Amygdala (tissue), 56 donors: ENCODE data around the gene ACBD7.

ENCODE experiments used
- DNase-seq, 56 donors: peaks; one replicate each; lab custom pipeline; 2025; lab: John Stamatoyannopoulos, UW

ACBD7 gene

DNA sequence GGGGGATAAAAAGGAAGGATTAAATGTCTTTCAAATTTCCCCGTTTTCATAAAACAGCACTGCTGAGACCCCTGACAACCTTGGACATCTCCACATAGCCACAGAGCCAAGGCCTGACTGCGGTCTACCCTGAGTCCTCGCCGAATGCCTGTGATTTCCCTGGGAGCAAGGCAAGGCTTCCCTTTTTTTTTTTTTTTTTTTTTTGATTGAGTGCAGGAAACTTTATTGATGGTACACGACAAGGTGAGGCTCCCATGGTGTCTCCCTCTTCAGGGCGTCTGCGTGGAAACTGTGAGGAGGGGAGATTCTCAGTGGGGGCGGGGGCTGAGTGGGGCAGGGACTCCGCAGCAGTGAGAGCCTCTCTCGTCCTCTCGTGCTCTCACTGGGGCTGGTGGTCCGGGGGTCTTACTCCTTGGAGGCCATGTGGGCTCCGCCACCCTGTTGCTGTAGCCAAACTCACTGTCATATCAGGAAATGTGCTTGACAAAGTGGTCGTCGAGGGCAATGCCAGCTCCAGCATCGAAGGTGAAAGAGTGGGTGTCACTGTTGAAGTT, 4.4 kb upstream of the ACBD7 start:
- DNase-seq, result no peak

DNA sequence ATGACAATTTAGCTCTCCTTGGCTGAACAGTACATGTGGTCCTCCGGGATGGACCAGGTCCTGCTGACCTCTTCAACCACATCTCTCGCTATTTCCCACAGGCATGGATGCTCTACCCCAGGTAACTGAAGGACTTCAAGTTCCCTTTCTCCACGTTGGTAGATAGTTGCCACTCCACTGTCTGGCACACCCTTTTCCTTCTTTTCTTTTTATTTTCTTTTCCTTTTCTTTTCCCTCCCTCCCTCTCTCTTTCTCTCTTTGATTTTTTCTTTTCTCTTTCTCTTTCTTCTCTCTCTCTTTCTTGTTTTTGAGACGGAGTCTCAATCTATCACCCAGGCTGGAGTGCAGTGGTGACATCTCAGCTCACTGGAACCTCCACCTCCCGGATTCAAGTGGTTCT, 2.8 kb upstream of the ACBD7 start:
- DNase-seq, result no peak

DNA sequence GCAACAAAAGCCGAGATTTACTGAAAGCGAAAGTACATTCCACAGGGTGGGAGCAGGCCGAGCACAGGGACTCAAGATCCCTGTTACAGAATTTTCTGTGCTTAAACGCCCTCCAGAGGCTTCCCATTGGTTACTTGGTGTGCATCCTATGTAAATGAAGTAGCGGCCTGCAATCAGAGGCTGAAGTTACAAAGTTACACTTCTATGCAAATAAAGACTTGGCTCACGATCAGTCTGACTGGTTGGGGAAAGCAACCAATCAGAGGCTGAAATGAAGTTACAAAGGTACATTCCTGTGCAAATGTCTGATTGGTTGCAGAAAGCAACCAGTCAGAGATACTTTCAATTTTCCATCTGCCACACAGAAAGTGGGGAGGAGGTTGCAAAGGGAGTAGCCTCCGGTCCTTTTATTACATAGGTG, 4.1 kb downstream of the ACBD7 start:
- DNase-seq, result peak in 30 of 56 donors; percentile 2 to 71 (median 20)

DNA sequence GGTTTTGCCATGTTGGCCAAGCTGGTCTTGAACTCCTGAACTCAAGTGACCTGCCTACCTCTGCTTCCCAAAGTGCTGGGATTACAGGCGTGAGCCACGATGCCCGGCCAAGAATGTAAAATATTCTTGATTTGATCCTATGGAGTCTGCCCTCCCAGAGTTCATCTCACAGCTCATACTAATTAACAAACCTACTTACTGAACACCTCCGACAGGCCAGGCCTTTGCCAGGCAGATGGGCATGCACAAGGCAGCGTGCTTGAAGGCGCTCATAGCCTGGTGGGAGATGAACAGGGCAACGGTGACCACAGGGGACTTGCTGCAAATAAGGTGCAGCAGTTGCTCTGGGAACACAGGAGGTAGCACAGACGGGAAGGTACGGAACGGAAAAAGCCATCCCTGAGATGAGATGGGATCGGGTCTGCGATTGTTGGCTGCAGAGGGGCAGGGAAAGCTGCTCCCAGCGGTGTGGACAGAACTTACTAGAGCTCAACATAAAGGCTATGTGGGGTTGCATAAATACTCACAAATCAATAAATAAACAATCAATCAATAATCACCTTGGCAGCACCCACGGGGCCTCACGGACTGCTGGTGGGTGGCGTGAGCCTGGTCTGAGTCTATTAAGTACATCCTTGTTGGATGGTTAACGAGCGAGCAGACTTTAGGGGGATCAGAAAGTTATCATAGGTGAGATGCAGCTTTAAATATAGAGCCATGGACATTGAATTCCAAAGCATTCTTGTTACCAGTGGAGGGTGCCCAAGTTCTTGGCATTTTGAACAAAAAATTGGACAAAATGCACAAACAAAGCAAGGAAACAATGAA, 4.7 kb downstream of the ACBD7 start:
- no peak for DNase-seq

DNA sequence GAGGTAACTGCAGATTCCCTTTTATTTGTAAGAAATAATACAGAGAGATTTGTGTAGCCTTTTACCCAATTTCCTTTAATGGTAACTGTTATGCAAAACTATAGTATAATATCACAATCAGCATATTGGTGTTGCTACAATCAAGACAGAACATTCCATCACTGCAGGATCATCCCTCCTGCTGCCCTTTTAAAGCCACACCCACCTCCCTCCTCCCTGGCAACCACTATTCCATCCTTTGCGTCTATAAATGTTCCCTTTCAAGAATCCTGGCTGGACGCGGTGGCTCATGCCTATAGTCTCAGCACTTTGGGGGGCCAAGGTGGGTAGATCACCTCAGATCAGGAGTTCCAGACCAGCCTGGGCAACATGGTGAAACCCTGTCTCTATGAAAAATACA, 13.2 kb downstream of the ACBD7 start:
- DNase-seq, result no peak

DNA sequence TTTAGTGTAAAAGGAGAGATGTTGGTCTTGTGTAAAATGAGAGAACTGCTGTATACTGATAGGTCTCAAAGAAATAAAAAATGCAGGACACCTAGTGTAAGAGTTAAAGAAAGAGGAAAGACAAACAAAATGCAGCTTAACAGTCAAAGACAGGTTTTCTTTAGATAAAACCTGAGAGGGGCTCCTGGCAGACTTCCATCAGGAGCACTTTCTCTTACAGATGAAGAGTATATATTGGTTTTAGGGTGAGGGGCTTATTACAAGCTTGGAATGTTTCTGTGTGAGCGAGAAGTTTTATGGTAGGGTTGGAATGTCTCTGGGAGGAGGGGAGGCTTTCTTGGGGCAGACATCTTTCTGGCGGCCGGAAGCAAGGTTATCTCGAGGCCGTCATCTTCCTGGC, 16.2 kb downstream of the ACBD7 start:
- DNase-seq, result no peak

DNA sequence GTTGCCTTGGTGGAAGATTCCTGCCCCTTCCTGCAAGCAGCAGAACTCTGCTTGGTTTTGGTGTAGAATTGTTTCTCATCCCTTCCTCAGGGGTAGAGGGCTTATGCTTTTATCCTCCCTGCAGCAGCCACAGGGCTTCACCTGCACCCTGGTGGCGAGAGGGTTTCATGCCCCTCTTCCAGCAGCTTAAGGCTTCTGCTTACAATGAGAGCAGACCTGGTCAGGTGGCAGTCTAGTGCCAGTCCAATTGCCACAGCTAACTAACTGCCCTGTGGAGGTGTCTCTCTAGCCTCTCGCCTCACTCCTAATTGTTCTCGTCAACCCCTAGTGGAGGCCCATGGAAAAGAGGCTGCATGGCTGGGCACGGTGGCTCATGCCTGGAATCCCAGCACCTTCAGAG, 19.3 kb downstream of the ACBD7 start:
- DNase-seq, result no peak

DNA sequence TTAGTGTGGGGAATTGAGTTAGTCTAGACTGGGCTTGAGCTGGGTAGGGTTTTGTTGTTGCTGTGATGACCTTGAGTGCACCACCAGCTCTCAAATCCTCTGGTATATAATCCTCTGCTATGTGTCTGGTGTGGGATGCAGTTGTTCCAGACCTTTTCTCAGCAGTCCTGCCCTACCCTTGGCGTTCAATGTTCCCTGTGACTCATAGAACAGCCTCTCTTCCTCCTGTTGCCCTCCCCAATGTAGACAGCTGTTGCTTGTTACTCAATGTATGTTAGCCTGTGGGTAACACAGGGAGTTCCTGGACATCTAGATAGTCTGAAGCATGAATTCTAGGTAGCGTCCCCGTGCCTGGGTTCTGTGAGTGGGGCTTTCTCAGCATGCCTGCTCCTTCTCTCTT, 19.8 kb downstream of the ACBD7 start:
- no peak for DNase-seq

DNA sequence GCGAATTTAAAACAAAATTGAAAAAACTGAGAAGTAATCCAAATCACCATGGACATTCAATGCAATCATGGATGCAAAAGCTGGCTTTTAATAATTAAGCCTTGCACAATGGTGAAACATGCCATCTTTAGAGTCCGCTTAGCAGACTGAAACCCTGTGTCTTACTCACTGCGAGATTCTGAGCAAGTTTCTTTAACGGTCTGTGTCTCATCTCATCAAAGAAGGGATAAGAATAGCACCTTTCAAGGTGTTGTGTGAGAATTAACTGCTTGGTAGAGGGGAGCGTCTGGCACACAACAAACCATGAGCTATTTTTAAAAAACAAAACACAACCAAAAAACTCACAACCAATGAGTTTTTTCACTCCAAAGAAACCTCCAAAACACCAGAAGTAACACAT, 21.4 kb downstream of the ACBD7 start:
- no peak for DNase-seq

DNA sequence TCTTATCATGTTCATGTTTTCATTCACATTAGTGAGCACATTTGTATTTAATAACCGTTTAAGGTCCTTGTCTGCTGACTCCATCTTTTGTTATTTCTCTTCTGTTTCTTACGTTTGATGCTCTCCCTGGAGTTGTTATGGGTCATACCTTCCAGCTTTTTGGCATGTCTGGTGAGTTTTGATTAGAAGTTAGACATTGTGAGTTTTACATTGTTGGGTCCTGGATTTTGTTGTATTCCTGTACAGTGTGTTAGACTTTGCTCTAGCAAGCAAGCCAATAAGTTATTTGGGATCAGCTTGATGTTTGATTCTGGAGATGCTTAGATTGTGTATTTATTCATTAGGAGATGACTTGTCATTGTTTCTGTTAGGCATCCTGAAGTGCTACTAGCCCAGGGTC, 27.9 kb downstream of the ACBD7 start:
- DNase-seq, result no peak

DNA sequence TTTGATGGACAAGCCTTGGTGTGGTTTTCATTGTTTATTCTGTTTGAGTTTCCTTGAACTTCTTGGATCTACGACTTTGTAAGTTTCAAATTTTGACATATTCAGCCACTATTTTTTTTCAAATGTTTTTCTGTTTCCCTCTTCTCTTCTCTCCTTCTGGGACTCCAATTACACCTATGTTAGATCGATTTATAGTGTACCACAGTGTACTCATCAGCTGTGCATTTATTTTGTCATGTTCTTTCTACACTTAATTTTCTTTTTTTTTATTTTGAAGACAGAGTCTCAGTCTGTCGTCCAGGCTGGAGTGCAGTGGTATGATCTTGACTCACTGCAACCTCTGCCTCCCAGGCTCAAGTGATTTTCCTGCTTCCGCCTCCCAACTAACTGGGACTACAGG, 28.7 kb downstream of the ACBD7 start:
- no peak for DNase-seq

DNA sequence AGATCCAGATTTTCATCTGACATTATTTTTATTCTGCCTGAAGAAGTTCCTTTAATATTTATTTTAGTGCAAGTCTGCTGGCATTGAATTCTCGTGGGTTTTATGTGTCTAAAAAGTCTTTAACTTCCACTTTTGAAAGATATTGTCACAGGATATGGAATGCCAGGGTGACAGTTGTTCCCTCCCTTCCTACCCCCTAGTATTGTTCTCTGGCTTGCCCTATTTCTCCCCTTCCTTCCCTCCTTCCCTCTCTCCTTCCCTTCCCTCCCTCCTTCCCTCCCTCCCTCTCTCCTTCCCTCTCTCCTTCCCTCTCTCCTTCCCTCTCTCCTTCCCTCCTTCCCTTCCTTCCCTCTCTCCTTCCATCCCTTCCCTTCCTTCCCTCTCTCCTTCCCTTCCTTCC, 29.9 kb downstream of the ACBD7 start:
- no peak for DNase-seq

DNA sequence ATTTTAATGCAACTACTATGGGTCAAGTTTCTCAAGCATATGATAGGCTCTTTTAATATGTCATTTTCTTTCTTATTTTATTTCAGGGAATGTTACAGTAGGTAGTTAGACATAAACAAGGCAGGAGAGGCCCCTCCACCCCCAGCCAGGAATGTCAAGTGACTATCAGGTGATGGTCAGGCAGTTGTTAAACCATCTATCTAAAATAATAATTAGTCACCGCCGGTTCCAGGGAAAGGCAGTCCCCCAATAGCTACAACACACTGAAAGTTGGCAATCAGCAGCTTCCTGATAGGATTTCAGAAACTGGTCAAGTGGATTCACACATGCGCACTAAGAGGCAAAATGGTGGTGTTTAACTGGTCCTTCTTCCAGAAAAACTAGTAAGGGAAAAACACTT, 35.5 kb downstream of the ACBD7 start:
- DNase-seq, result no peak

DNA sequence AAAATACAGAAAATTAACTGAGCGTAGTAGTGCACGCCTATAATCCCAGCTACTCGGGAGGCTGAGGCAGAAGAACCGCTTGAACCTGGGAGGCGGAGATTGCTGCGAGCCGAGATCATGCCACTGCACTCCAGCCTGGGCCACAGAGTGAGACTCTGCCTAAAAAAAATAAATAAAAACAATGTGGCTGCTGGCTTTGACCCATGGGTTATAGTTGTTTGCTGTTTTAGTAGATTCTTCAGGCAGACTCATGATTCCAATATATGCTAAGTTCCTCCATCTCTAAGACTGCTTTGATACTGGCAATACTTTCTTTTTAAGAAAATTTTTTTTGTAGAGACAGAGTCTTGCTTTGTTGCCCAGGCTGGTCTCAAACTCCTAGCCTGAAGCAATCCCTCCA, 36.5 kb downstream of the ACBD7 start:
- no peak for DNase-seq

DNA sequence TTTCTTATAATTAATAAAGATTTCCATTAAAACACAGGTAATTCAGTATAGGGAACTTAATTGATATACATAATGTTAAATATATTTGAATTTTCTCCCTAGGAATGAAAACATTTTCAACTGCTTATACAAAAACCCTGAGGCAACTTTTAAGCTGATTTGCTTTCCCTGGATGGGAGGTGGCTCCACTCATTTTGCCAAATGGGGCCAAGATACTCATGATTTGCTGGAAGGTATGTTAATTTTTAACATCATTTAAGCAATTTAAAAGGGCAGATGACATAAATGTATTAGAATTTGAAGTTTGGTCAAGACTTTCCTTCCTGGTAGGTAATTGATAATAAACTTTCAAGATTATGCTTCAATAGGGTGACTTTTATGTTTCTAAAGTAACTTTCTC, 39.0 kb downstream of the ACBD7 start:
- no peak for DNase-seq

DNA sequence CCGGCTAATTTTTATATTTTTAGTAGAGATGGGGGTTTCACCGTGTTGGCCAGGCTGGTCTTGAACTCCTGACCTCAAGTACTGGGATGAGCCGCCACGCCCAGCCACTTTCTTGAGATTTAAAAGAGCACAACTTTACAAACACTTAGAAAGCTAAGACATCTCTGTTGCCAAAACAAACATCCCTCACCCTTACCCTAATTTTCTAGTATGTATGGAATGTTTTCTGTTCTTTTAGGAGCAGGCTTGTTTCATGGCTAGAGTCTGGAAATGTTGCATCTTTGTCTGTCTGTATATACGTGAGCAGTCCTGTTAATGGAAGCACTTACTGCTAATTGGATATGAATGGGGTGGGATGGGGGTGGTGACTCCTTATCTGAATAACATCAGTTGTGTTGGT, 42.0 kb downstream of the ACBD7 start:
- no peak for DNase-seq

DNA sequence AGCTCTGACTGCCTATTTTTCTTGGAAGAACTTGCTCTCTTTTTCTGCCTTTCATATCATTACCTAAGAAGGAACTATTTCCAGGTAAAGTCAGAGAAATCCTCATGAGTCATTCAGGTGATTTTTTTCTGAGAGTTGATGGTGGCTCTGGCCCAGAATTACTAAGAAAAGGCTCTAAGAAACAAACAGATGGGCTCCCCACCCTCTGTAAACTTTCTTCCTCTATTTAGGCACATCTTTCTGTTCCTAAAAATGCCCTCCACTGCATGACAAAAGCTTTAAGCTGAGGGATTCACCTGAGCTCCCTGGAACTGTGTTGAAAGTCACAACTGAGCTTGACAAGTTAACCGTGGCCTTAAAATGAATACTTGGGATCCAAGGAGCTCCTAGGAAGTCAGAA, 43.2 kb downstream of the ACBD7 start:
- DNase-seq, result no peak

DNA sequence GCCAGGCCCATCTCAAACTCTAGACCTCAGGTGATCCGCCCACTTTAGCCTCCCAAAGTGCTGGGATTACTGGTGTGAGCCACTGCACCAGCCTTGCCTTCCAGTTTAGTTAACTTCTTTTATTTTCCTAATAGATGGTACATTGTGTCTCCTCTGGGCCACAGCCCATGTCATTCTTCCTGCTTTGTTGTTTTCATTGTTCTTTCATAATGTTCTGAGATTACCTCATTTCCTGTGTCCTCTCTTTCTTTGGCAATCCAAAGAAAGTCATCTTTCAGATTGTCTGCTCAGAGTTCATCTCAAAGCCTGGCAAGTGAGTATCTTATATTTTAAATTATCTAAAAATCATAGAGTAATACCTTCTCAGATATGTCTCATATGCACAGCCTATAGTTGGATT, 44.9 kb downstream of the ACBD7 start, which contains the start of gene OLAH:
OLAH (plus strand) TSS at position 270 of the 400 bp plus-strand sequence. CDS start 3,346 bp downstream, outside the sequence.
- no peak for DNase-seq

DNA sequence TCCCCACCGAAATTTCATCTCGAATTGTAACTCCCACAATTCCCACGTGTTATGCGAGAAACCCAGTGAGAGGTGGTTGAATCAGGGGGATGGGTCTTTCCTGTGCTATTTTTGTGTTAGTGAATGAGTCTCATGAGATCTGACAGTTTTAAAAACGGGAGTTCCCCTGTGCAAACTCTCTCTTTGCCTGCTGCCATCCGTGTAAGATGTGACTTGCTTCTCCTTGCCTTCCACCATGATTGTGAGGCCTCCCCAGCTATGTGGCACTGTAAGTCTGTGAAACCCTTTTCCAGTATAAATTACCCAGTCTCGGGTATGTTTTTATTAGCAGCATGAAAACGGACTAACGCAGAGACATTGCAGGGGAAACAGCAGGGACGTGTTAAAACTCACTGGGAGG, 50.2 kb downstream of the ACBD7 start:
- no peak for DNase-seq

DNA sequence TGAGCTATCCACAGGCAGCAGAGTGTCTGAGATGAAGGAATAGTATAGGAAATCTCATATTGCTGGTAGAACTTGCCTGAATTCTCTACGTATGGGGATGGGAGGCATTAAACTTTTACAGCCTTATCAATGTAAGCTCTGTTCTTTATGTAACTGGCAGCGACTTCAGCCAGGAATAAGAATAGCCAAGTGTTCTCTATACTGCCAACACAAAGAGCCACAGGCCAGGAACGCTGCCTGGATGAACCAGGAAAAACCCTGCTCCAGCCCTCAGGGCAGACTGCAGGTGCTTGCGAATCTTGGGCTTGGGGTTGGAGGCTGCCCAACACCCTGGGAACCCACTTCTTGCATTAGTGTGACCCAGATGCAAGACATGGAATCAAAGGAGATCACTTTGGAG, 50.9 kb downstream of the ACBD7 start:
- no peak for DNase-seq

DNA sequence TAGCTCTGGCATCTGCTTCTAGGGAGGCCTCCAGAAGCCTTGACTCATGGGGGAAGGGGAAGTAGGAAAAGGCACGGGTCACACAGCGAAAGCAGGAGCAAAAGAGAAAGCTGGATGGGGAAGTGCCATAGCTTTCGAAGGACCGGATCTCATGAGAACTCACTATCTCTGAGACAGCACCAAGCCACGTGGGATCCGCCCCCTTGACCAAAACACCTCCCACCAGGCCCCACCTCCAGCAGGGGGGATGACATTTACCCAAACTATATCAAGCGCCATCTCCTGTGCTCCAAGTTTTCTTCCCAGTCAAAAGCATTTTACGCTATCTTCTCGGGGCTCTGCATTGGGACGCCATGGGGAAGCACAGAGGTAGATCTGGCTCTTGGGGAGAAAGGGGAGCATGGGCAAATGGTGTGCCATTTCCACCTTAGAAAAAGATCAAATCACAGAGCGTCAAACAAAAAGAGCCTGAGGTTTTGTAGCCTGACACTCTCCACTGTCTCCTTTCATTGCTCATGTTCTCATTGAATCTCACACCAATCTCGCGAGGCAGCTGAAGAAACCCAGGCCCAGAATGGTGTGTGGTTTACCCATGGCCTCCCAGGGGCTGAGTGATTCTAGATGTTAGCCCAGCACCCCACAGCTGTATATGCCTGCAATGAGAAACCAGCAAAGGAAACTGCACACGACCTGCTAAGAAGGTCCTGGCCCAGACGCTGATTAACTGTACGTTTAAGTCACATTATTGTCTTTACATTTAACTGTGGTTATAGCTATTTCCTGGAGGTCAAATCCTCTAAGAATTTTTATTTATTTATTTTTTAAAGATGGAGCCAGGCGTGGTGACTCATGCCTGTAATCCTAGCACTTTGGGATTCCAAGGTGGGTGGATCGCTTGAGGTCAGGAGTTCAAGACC, 52.9 kb downstream of the ACBD7 start:
- peak in 21 of 56 donors; percentile 0 to 57 (median 6) for DNase-seq
